NT2/D1 (cell line): ENCODE results near the gene MLXIP.

Experiments used
- SUZ12 ChIP-seq: IDR thresholded peaks from 2 replicates; pipeline ENCODE4 v1.6.1; 2011; ENCODE audit not compliant: insufficient read length, insufficient read depth; ENCODE audit errors: extremely low read depth
- ZNF274 ChIP-seq: IDR thresholded peaks from 2 replicates; pipeline ENCODE4 v1.6.1; 2011; ENCODE audit warnings: mild to moderate bottlenecking, low read depth, low read length

DNA sequence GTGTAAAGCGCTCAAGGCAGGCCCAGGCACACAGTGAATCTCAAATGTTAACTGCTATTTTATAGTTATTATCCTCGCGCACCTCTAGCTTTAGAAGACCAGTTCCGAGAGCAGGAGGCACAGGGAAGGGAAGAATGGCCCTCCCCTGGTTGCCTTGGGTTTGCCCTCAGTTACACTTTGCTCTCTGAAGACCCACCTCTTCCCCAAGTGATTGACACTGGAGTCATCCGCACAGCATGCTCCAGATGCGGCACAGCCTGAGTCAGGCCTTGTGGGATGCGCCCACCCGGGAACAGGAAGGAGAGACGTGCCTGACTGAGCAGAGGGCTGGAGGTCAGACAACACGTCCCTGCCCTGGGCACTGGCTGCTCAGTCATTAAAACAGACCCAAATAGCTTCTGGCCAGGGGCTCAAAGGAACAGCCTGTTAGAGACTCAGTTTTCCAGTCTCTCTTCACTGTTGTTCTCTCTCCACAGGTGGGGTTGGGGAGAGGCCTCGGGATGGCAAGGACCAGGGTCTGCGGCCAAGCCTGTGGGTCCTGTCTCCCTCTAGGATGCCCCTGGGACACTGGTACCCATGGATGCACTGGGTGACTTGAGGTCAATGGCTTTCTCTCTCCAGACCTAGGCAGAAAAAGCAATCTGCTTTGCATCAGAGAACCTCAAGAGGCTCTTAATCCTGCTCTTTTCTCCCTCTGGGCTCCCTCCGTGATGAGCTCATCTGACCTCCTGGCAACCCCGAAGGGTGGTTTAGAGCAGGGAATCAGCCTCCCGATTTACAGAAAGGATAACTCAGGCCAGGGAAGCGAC, 13.6 kb upstream of the MLXIP start:
- TF ChIP-seq SUZ12 (no peak), ZNF274 (no peak)
